OCI-LY1 (cell line): Measurements from ENCODE around the gene DOCK3.

Experiments used
- CTCF ChIP-seq: fragments of 200-600 bp; sonication (generic), shearing (Covaris generic); IDR thresholded peaks from 2 replicates; pipeline ENCODE4 v1.5.1; 2017; ENCODE audit warnings: mild to moderate bottlenecking, antibody characterized with exemption, low read length, moderate library complexity, mixed read lengths
- EZH2 ChIP-seq: fragments of 200-600 bp; sonication (generic), shearing (Covaris generic); IDR thresholded peaks from 2 replicates; pipeline ENCODE4 v1.8.0; 2017; ENCODE audit warnings: borderline replicate concordance, mixed run types, mild to moderate bottlenecking, antibody characterized with exemption, low read length, moderate library complexity, mixed read lengths

GRCh38 chr3:50708620-50709019, 33.9 kb downstream of the DOCK3 start:
- TF ChIP-seq CTCF (no peak), EZH2 (no peak)
